IPS DF 19.7 (cell line): ENCODE results near the gene NPHP3.
"Not testable (repeated sequence)": the region's sequence is repeated elsewhere in the genome, so short reads cannot be mapped to it uniquely, and the experiment has no call there.

Experiments used
- DNase-seq: peaks from one replicate; pipeline ENCODE4 v3.0.0-alpha.2; 2013; ENCODE audit warnings: low read depth, low spot score

The NPHP3 gene

DNA sequence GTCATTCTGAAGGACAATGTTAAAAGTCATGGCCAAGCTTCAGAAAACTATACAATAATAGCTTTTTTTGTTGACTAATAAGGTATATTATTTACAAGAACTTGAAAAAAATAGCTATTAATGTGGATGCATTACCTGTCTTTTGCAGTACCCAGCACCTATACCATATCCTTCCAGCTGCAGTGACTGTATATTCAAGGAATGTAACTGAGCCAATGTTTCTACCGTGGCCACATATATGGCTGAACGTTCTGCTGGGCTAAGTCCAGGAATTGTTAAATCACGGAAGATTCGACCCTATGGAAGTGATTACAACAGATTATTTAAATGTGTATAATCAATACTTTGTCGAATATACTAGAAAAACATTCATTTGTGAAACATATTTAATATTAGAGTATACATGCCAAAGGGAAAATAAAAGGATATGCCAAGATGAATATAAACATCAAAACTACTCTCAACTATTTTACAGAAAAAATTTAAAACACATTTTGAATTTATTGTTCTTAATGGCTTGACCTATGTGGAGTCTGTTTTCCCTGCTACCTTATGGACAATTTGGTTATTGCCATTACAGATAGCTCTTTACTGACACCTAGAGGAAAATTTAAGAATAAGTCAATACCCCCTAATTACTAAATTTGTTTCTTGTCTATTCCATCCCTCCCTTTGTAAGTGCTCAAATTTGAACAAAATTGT lies 80.2 kb downstream of the NPHP3 start:
- no peak for DNase-seq

DNA sequence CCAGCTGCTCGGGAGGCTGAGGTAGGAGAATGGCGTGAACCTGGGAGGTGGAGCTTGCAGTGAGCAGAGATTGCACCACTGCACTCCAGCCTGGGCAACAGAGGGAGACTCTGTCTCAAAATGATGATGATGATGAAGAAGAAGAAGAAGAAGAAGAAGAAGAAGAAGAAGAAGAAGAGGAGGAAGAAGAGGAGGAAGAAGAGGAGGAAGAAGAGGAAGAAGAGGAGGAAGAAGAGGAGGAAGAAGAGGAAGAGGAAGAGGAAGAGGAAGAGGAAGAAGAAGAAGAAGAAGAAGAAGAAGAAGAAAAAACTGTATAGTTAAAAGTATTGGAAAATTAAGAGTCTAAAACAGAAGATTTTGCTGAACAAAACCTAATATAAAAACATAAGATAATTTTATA lies 80.8 kb downstream of the NPHP3 start:
- DNase-seq, result not testable (repeated sequence)

DNA sequence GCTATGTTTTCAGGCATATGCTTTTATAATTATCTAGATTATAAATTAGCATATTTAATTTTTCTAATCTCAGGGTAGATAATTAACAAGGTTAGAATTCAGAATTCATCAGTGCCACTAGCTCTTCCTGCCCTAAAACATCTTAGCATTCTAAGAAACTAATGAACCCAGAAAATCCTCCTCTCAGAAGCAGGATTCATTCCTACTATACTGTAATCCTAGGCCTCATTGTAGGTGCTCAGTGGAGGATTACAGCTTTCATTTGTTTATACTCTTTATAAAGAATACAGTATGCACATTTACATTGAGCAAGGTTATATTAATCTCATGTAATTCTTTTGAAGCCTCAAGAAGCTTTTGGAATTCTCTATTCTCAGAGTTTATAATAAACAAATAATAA lies 83.5 kb downstream of the NPHP3 start:
- no peak for DNase-seq

DNA sequence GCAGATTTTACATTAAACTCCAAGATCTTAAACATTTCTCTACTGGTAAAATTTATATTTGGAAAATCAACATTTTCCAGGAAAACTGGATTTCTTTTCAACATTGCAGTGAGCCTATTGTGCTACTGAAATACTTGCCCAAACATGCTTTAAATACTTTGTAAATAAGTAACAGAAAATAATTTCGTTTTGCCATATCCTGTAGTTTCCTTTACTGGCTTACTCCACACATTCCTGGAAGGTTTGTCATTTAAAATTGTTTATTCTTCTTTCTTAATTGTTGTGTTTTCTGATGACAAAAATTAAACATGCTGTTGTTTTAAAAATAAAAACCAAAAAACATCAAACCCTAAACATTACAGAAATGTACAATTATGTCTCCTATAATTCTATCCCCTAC lies 84.6 kb downstream of the NPHP3 start:
- DNase-seq, result no peak

DNA sequence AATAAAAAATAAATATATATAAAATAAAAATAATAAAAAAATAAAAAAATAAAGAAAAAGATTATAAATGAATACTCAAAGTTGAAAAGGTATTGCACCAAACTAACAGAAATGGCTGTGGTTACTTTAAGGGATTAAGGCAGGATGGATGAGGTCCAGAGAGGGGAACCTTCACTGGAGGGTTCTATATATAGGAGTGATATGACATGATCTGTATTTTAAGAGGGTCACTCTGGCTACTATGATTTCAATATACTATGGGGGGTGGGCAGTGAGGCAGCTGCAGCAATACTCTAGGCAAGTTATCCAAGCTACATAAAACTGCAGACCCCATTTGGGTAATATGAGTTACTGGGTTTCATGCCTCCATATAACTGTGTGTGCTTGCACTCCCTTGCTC lies 87.2 kb downstream of the NPHP3 start:
- DNase-seq, result no peak
